MM.1S (cell line): ENCODE data around the gene FBXO22.
"Not testable (repeated sequence)": the region's sequence is repeated elsewhere in the genome, so short reads cannot be mapped to it uniquely, and the experiment has no call there.

Experiments used
- DNase-seq: peaks from one replicate; pipeline ENCODE4 v3.0.0-alpha.2; 2015
- H2AFZ ChIP-seq: fragments of 300-600 bp; sonication (generic); 2 replicates; pipeline ENCODE4 v1.6.0; 2016; ENCODE audit warnings: antibody characterized with exemption, low read length
- H3F3A ChIP-seq: fragments of 300-600 bp; sonication (generic); 2 replicates; pipeline ENCODE4 v1.6.1; 2016; ENCODE audit warnings: mild to moderate bottlenecking, antibody characterized with exemption, low read length, moderate library complexity, mixed read lengths; ENCODE audit not compliant: insufficient read depth
- H3K27ac ChIP-seq: fragments of 300-600 bp; sonication (generic); 2 replicates; pipeline ENCODE4 v1.5.1; 2016; ENCODE audit warnings: mild to moderate bottlenecking, low read length
- H3K27me3 ChIP-seq: fragments of 300-600 bp; sonication (generic); replicated peaks from 2 replicates; pipeline ENCODE4 v1.6.0; 2016; ENCODE audit warnings: low read length; ENCODE audit not compliant: insufficient read depth
- H3K36me3 ChIP-seq: fragments of 300-600 bp; sonication (generic); replicated peaks from 2 replicates; pipeline ENCODE4 v1.6.1; 2016; ENCODE audit warnings: mild to moderate bottlenecking, low read length, mixed read lengths; ENCODE audit not compliant: insufficient read depth
- H3K4me1 ChIP-seq: fragments of 300-600 bp; sonication (generic); 2 replicates; pipeline ENCODE4 v1.6.1; 2016; ENCODE audit warnings: low read length, mixed read lengths
- H3K4me2 ChIP-seq: fragments of 300-600 bp; sonication (generic); 2 replicates; pipeline ENCODE4 v1.6.0; 2016; ENCODE audit warnings: low read depth, low read length
- H3K4me3 ChIP-seq: fragments of 300-600 bp; sonication (generic); 2 replicates; pipeline ENCODE4 v1.5.1; 2016; ENCODE audit warnings: low read length, mixed read lengths
- H3K79me2 ChIP-seq: fragments of 300-600 bp; sonication (generic); 2 replicates; pipeline ENCODE4 v1.6.1; 2016; ENCODE audit warnings: mixed run types, low read length, mixed read lengths
- H3K9ac ChIP-seq: fragments of 300-600 bp; sonication (generic); 2 replicates; pipeline ENCODE4 v1.6.1; 2016; ENCODE audit warnings: low read length, mixed read lengths
- H3K9me2 ChIP-seq: fragments of 300-600 bp; sonication (generic); replicated peaks from 2 replicates; pipeline ENCODE4 v1.6.1; 2016; ENCODE audit warnings: mild to moderate bottlenecking, low read length, mixed read lengths; ENCODE audit not compliant: insufficient read depth
- H3K9me3 ChIP-seq: fragments of 300-600 bp; sonication (generic); replicated peaks from 2 replicates; pipeline ENCODE4 v1.6.1; 2016; ENCODE audit warnings: mild to moderate bottlenecking, low read length, mixed read lengths; ENCODE audit not compliant: insufficient read depth
- H4K20me1 ChIP-seq: fragments of 300-600 bp; sonication (generic); 2 replicates; pipeline ENCODE4 v1.6.1; 2016; ENCODE audit warnings: mild to moderate bottlenecking, low read length, moderate library complexity, mixed read lengths; ENCODE audit not compliant: insufficient read depth
- CTCF ChIP-seq: fragments of 300-600 bp; sonication (generic); IDR thresholded peaks from 2 replicates; pipeline ENCODE4 v1.5.1; 2016; ENCODE audit warnings: antibody characterized with exemption, low read length, mixed read lengths
- EZH2 ChIP-seq: fragments of 300-600 bp; sonication (generic); optimal IDR thresholded peaks from 2 replicates; pipeline ENCODE3; 2017; ENCODE audit warnings: low read depth, mild to moderate bottlenecking, antibody characterized with exemption, low read length, mixed read lengths
- EZH2phosphoT487 ChIP-seq: fragments of 300-600 bp; sonication (generic); IDR thresholded peaks from 2 replicates; pipeline ENCODE4 v1.6.1; 2018; ENCODE audit warnings: antibody characterized with exemption, low read length

The FBXO22 gene

GRCh38 chr15:75905231-75905630, 1.6 kb downstream of the FBXO22 start:
- H3K9ac ChIP-seq, result no peak overlapping the region
- peaks cover 10% of the 10 kb centered on the region for H3F3A ChIP-seq
- no peaks in the 10 kb centered on the region; the same call in 1 of the 2 replicates for H3K36me3 ChIP-seq
- TF ChIP-seq EZH2 (no peak), EZH2phosphoT487 (no peak), CTCF (no peak)
- no peak overlapping the region for H3K27ac ChIP-seq
- peak overlapping the region; percentile 6; the same call in 1 of the 2 replicates for H3K4me2 ChIP-seq
- H3K4me3 ChIP-seq, result no peak overlapping the region
- H2AFZ ChIP-seq, result no peak overlapping the region
- no peaks in the 10 kb centered on the region for H3K9me2 ChIP-seq
- no peaks in the 10 kb centered on the region for H3K27me3 ChIP-seq
- peaks cover 14% of the 10 kb centered on the region for H3K4me1 ChIP-seq
- no peaks in the 10 kb centered on the region for H3K9me3 ChIP-seq
- peaks cover 61% of the 10 kb centered on the region for H3K79me2 ChIP-seq
- H4K20me1 ChIP-seq, result no peaks in the 10 kb centered on the region
- no peak for DNase-seq

GRCh38 chr15:75910355-75910754, 6.7 kb downstream of the FBXO22 start:
- H3K4me2 ChIP-seq, H2AFZ ChIP-seq, H3K9me2 ChIP-seq, H4K20me1 ChIP-seq, H3K9me3 ChIP-seq, H3K27ac ChIP-seq, H3K4me3 ChIP-seq, H3K4me1 ChIP-seq, DNase-seq, H3K36me3 ChIP-seq, H3K27me3 ChIP-seq, H3K9ac ChIP-seq, H3F3A ChIP-seq: not testable (repeated sequence)
- H3K79me2 ChIP-seq, result peaks cover 74% of the 10 kb centered on the region

- no peaks in the 10 kb centered on the region for H3K9me2 ChIP-seq
- no peaks in the 10 kb centered on the region for H4K20me1 ChIP-seq
- H3K9ac ChIP-seq, result no peak overlapping the region
- H3K4me3 ChIP-seq, result no peak overlapping the region
- TF ChIP-seq EZH2 (no peak), EZH2phosphoT487 (no peak), CTCF (no peak)
- peaks cover 8% of the 10 kb centered on the region for H3K4me1 ChIP-seq
- peaks cover 23% of the 10 kb centered on the region for H3K79me2 ChIP-seq
- no peaks in the 10 kb centered on the region for H3F3A ChIP-seq
- H3K4me2 ChIP-seq, result no peak overlapping the region
- H3K27ac ChIP-seq, result no peak overlapping the region
- no peak for DNase-seq
- H3K36me3 ChIP-seq, result peaks cover 5% of the 10 kb centered on the region
- no peak overlapping the region for H2AFZ ChIP-seq
- no peaks in the 10 kb centered on the region for H3K9me3 ChIP-seq
- no peaks in the 10 kb centered on the region for H3K27me3 ChIP-seq
Measured at GRCh38 chr15:75916978-75917377, 13.3 kb downstream of the FBXO22 start.

GRCh38 chr15:75918135-75918534, 14.5 kb downstream of the FBXO22 start:
- H2AFZ ChIP-seq, result no peak overlapping the region
- H3K9me2 ChIP-seq, result no peaks in the 10 kb centered on the region
- TF ChIP-seq EZH2, result no peak
- no peak overlapping the region for H3K27ac ChIP-seq
- H3K79me2 ChIP-seq, result peaks cover 17% of the 10 kb centered on the region
- no peak overlapping the region for H3K9ac ChIP-seq
- no peak overlapping the region for H3K4me3 ChIP-seq
- peaks cover 8% of the 10 kb centered on the region for H3K4me1 ChIP-seq
- no peaks in the 10 kb centered on the region for H3K9me3 ChIP-seq
- no peak overlapping the region for H3K4me2 ChIP-seq
- H3F3A ChIP-seq, result no peaks in the 10 kb centered on the region
- peaks cover 5% of the 10 kb centered on the region for H3K36me3 ChIP-seq
- no peaks in the 10 kb centered on the region for H4K20me1 ChIP-seq
- DNase-seq, result no peak
- no peaks in the 10 kb centered on the region for H3K27me3 ChIP-seq
